ENCODE data around the gene CYP4A22.

Gene CYP4A22

DNA sequence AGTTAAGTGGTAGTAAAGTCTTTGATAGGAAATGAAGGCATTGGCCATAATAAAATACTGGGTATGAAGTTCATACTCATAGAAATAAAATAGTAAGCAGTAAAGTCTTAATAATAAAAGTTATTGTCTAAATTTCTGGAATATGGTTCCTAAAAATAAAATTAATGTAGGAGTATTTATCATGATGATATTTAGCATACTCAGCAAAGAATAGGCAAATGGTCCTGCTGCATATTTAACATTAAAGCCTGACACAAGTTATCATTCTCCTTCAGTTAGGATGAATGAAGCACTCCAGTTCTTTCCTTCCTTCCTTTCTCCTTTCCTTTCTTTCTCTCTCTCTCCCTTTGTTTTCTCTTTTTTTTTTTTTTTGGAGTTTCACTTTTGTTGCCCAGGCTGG is 27.3 kb downstream of the CYP4A22 start:
- in situ Hi-C loops (cut with HindIII; ENCODE audit: low sequenced_read_pairs) = no loop called here
- TF ChIP-seq, protein P1, sequence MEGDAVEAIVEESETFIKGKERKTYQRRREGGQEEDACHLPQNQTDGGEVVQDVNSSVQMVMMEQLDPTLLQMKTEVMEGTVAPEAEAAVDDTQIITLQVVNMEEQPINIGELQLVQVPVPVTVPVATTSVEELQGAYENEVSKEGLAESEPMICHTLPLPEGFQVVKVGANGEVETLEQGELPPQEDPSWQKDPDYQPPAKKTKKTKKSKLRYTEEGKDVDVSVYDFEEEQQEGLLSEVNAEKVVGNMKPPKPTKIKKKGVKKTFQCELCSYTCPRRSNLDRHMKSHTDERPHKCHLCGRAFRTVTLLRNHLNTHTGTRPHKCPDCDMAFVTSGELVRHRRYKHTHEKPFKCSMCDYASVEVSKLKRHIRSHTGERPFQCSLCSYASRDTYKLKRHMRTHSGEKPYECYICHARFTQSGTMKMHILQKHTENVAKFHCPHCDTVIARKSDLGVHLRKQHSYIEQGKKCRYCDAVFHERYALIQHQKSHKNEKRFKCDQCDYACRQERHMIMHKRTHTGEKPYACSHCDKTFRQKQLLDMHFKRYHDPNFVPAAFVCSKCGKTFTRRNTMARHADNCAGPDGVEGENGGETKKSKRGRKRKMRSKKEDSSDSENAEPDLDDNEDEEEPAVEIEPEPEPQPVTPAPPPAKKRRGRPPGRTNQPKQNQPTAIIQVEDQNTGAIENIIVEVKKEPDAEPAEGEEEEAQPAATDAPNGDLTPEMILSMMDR (IDR thresholded peaks at IDR 0.05; ENCODE audit: low read depth, low read length) = no peak
- H3K4me3 ChIP-seq (ENCODE audit: low read depth, low read length) = no peak overlapping the region
- DNase-seq (ENCODE audit: low read depth, low spot score) = no peak

DNA sequence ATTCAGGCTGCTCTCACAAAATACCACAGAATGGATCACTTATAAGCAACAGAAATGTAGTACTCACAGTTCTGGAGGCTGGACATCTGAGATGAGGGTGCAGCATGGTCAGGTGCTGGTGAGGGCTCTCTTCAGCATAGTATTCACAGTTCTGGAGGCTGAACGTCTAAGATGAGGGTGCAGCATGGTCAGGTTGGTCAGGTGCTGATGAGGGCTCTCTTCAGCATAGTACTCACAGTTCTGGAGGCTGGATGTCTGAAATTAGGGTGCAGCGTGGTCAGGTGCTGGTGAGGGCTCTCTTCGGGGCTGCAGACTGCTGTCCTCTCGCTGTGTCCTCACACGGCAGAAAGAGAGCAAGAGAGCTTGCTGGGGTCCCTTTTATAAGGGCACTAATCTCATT is 35.5 kb downstream of the CYP4A22 start:
- no peak for DNase-seq (ENCODE audit: low read depth, low spot score)
- in situ Hi-C loops (cut with HindIII; ENCODE audit: low sequenced_read_pairs) = no loop called here
- TF ChIP-seq, protein P1 (IDR thresholded peaks at IDR 0.05; ENCODE audit: low read depth, low read length) = no peak
- H3K4me3 ChIP-seq (ENCODE audit: low read depth, low read length) = no peak overlapping the region

DNA sequence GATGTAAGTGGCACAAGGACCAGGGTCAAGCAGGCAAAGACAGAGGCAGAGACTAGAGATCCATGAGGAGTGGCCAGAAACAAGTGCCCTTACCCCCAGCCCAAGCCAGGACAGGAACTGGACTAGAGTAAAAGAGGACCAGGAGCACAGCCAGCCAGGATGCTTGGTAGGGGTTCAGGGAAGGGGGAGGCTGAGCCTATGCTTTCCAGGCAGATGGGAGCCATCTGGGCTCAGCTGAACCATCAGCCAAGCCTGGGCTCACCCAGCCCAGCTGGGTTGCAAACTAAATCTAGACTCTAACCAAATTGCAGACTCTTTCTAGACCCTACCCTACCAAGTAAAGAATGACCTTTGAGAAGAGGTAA is 37.4 kb downstream of the CYP4A22 start:
- TF ChIP-seq, protein P1 (IDR thresholded peaks at IDR 0.05; ENCODE audit: low read depth, low read length) = no peak
- H3K4me3 ChIP-seq (ENCODE audit: low read depth, low read length) = no peak overlapping the region
- DNase-seq (ENCODE audit: low read depth, low spot score) = no peak
- in situ Hi-C loops (cut with HindIII; ENCODE audit: low sequenced_read_pairs) = no loop called here

DNA sequence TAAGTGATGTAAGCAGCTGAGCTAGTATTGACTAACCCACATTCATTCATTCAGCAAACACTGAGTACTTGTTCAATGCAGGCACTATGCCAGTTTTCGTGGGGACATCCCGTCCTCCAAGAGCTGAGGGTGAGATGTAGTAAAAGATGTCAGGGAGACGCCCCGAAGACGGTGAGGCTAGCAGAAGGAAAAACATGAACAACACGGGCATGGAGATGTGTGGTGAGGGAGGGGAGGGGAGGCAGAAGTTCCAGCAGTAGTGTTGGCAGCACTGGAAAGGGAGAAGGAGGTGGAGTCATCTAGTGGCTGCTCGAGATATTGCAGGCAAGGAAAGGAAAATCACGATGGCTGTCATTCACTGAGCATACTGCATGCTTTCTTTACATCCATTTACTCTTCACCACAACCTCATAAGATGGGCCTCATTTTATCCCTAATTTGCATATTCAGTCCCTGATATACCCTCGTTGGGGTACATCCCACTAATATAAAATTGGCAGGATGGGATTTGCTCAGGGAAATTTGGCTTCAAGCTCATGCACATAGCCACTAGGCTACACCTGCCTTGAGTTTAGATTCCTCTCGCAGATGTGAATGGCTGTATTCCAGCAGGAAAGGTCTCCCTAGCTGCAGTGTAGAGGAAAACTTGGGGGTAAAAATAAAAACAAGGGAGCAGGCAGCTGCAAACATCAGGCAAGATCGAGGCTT is 38.1 kb downstream of the CYP4A22 start:
- in situ Hi-C loops (cut with HindIII; ENCODE audit: low sequenced_read_pairs) = no loop called here
- TF ChIP-seq, protein P1 (IDR thresholded peaks at IDR 0.05; ENCODE audit: low read depth, low read length) = peak; percentile 99

DNA sequence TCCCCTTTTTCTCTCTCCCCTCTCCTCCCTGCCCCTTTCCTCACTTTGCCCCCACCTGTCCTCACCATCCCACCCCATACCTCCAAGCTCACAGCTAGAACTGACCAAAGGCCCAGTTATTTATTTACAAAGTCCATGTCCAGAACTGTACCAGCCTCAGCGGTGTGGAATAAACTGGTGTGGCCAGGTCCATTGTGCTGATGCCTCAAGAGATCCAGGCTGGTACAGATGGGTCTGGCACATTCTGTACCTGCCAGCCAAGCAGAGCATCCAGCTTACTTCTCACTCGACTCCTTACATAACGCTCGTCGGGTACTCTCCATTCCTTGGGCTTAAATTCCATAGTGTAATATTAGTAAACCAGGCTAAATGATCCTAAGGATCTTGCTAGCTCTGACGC is 40.8 kb downstream of the CYP4A22 start:
- TF ChIP-seq, protein P1 (IDR thresholded peaks at IDR 0.05; ENCODE audit: low read depth, low read length) = no peak
- in situ Hi-C loops (cut with HindIII; ENCODE audit: low sequenced_read_pairs) = no loop called here
- no peak overlapping the region for H3K4me3 ChIP-seq (ENCODE audit: low read depth, low read length)
- DNase-seq (ENCODE audit: low read depth, low spot score) = no peak

More for the DNA sequence above, 38.1 kb downstream of the CYP4A22 start:
- DNase-seq (ENCODE audit: low read depth, low spot score) = peak; percentile 51
- H3K4me3 ChIP-seq (ENCODE audit: low read depth, low read length) = no peak overlapping the region

DNA sequence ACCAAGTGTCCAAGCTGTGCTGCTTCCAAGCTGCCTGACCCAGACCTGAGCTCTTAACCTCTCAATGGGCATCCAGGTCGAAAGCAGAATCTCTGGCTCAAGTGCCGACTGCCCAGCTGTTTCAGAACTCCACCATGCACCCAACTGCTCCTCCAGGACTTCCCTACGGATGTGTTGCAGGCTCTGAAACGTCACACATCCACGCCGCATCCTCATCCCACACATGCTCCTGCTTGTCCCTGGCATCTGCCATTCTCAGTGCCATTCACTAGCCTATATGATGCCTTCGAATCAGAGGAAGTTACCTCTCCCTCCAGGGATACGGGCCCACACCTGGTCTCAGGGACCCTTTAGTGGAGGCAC is 41.4 kb downstream of the CYP4A22 start:
- in situ Hi-C loops (cut with HindIII; ENCODE audit: low sequenced_read_pairs) = no loop called here
- DNase-seq (ENCODE audit: low read depth, low spot score) = no peak
- TF ChIP-seq, protein P1 (IDR thresholded peaks at IDR 0.05; ENCODE audit: low read depth, low read length) = no peak
- peak overlapping the region; percentile 35 for H3K4me3 ChIP-seq (ENCODE audit: low read depth, low read length)
